Loucy (cell line): ENCODE measurements around the gene FUOM.

Source experiments
- CTCF ChIP-seq: fragments of 200-600 bp; sonication (generic); conservative IDR thresholded peaks from 2 replicates; pipeline ENCODE4 v1.5.1; 2014; ENCODE audit warnings: mild to moderate bottlenecking, antibody characterized with exemption, low read length
- EZH2phosphoT487 ChIP-seq: fragments of 200-600 bp; IDR thresholded peaks from 2 replicates; pipeline ENCODE4 v1.6.1; 2018; ENCODE audit warnings: antibody characterized with exemption, mild to moderate bottlenecking, moderate library complexity, borderline replicate concordance

GRCh38 chr10:133355266-133355665 lies 2.6 kb downstream of the FUOM start:
- TF ChIP-seq CTCF (no peak), EZH2phosphoT487 (no peak)
